Nucleus accumbens (tissue), 56 donors: ENCODE measurements around the gene KATNA1.

Source experiments
- DNase-seq, 56 donors: peaks; one replicate each; lab custom pipeline; 2025; lab: John Stamatoyannopoulos, UW

KATNA1 gene

DNA sequence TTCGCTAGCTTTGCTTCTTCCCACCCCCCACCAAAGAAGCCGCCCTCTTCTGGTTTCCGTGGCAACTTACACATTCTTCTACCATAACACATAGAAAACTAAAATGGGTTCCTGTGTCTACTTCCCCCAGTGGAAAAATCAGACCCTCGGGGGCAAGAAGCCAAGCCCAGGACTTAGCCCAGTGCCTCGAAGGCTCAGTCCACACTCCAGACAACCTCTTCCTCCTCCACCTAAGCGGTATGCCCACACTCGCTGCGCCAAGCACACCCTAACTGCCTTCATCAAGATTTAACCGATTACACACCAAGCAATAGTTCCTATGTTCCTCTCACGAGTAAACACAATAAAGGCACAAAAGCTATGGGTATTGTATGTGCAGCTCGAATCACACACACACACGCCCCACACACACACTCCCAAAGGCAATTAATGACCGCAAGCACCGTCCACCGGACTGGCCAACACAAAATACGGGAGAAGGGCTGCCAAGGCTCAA lies 103.2 kb downstream of the KATNA1 start:
- peak in 36 of 56 donors; percentile 5 to 58 (median 30) for DNase-seq
